ENCODE measurements around the gene OR52B2.
"Not testable (repeated sequence)": the region's sequence is repeated elsewhere in the genome, so short reads cannot be mapped to it uniquely, and the experiment has no call there.

Gene OR52B2

GRCh38 chr11:6151117-6151516, 19.0 kb downstream of the OR52B2 start:
- DNase-seq, result no peak

GRCh38 chr11:6143737-6144136, 26.4 kb downstream of the OR52B2 start:
- DNase-seq, result not testable (repeated sequence)

DNA sequence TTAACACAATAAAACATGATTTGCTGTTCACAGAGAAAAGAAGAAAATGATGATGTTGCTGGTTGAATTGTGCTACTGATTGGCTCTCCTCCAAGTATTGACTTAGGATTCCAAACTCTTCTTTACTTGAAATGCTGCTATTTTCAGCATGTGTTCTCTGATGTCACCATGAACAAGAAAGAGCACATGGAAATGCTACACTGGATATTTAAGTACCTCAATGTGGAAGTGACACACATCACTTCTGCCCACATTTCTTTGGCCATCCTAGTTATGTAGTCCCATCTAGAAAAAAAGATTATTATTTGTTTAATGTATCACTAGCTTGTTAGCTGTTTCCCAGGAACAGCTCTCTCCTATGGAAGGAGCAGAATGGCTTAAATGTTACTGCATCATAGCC, 27.2 kb downstream of the OR52B2 start:
- DNase-seq, result no peak

DNA sequence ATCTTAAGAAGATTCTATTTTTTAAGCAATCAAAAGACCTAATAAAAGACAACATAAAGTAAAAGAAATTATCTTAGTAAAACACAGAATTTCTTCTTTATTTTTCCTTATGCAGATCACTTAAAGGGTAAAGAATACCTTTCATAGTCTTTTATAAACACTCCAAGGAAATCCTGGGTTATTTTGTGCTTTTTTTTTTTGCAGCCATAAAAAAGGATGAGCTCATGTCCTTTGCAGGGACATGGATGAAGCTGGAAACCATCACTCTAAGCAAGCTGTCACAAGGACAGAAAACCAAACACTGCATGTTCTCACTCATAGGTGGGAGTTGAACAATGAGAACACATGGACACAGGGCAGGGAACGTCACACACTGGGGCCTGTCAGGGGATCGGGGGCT, 34.2 kb downstream of the OR52B2 start:
- DNase-seq, result not testable (repeated sequence)

DNA sequence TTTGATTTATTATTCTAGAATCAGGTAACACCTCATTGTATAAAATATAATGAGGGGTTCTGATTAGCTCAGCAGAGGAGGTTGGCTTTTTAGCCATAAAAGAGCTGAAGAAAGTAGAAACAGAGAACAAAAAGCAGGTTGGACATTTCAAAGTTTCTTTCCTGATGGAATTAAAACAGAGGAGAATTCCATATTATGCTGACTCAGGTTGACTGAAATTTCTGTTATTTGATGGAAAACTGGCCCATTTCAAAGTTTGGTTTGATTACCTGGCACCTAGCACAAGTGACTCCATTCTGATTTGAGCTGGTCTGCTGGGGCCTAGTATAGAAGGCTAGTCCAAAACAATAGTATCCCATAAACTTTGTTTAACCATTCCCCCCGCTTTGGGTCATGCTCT, 37.7 kb downstream of the OR52B2 start:
- no peak for DNase-seq

DNA sequence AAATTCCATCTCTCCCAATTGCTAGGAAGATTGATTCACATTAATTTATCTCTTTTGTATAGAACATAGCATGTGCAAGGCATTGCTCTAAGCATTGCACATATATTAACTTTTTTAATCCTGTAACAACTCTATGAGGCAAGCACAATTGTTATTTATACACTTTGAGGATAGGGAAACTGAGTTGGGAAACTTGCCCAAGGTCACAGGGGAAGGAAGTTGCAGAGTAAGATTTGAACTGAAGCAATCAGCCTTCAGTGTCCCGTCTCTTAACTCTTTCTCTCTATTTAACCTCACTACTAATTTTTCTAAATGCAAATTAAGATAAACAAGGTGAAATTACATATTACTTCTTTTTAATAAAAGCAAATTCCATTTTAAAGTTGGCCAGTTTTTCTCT, 40.5 kb downstream of the OR52B2 start:
- DNase-seq, result no peak

DNA sequence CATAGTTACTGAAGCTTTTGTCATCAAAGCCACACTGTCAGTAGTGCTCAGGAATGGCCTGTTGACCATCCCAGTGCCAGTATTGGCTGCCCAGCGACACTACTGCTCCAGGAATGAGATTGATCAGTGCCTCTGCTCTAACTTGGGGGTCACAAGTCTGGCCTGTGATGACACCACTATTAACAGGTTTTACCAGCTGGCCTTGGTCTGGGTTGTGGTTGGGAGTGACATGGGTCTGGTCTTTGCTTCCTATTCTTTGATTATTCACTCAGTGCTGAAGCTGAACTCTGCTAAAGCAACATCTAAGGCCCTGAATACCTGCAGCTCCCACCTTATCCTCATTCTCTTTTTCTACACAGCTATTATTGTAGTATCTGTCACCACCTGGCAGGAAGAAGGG, 41.1 kb downstream of the OR52B2 start:
- DNase-seq, result no peak

GRCh38 chr11:6127881-6128280, 42.2 kb downstream of the OR52B2 start:
- no peak for DNase-seq

DNA sequence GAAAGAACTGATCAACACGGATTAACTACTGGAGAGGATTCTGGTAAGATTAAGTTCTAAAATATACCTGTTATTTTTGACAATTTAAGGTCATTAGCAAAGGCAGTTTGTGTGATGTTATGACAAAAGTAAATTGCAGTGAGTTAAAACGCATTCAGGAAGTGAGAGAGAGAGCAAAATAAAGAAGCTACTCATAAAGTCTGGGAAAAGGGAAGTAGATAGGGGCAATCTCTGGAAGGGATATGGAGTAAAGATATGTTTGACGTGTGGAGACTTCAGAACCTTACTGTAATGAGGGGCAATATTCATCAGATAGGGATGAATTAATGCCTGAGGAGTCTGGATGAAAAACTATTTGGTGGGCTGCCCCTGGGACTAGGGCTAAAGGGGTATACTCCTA, 45.9 kb downstream of the OR52B2 start:
- DNase-seq, result no peak

Data from hippocampal formation (tissue), 2 donors.